Measurements from ENCODE around the gene SDK2.

The SDK2 gene

GRCh38 chr17:73289549-73290254 lies 354.5 kb downstream of the SDK2 start:
- DNase-seq: no peak

GRCh38 chr17:73288534-73289302 lies 355.5 kb downstream of the SDK2 start:
- no peak for DNase-seq

GRCh38 chr17:73286863-73287296 lies 357.4 kb downstream of the SDK2 start:
- no peak for DNase-seq

- DNase-seq: no peak
Measured at GRCh38 chr17:73285916-73286862, 358.1 kb downstream of the SDK2 start.

- no peak for DNase-seq
Measured at GRCh38 chr17:73285603-73285908, 358.7 kb downstream of the SDK2 start.

GRCh38 chr17:73284906-73285602 lies 359.2 kb downstream of the SDK2 start:
- DNase-seq: no peak

All from stimulated activated CD4-positive, alpha-beta T cell treated with anti-CD3 and anti-CD28 coated beads, Interleukin-4, amount 100 ng/mL, for 1 hour (primary cell).